Endothelial cell of umbilical vein (primary cell): Measurements from ENCODE around the gene CACHD1. TPM values are rescaled to one million over a fixed set of nuclear protein-coding genes. Genes with fewer than 3 reads are reported as not detected.

Source experiments
- BruUV-seq: library from RNA; stranded (reverse); fragments of 400-500 nt; replicated peaks from 2 replicates; lab custom pipeline; 2021; lab: Mats Ljungman, UMichigan
- CTCF ChIA-PET: fragments of 300-600, 350-600 bp; sonication (Branson Sonifier 250); formaldehyde crosslinking; loops from one replicate; lab custom pipeline; 2021; ENCODE audit warnings: antibody characterized with exemption, inconsistent platforms; lab: Charles Lee
- POLR2A ChIA-PET: fragments of 300-600, 350-600 bp; sonication (Branson Sonifier 250); formaldehyde crosslinking; loops from one replicate; lab custom pipeline; 2021; ENCODE audit warnings: antibody characterized with exemption, inconsistent platforms; lab: Charles Lee
- DNase-seq: peaks from one replicate; pipeline ENCODE4 v3.0.0-alpha.2; 2011; ENCODE audit warnings: low read depth, low spot score
- FAIRE-seq: peaks from 2 replicates; lab custom pipeline; 2011; peaks lifted over from hg19 to GRCh38; lab: Jason Lieb, UNC
- H2AFZ ChIP-seq: 2 replicates; pipeline ENCODE4 v1.6.0; 2012; ENCODE audit warnings: low read depth, low read length, control low read depth, inconsistent platforms
- H3K27ac ChIP-seq: 2 replicates; pipeline ENCODE4 v1.5.1; 2011; ENCODE audit warnings: low read depth, mild to moderate bottlenecking, control low read depth, low read length, moderate library complexity; ENCODE audit not compliant: insufficient read depth
- H3K27me3 ChIP-seq, 2 experiments: 2 replicates each; pipeline versions ENCODE4 v1.6.0 to v1.6.1; 2011; ENCODE audit warnings: low read length in 2 of 2, mixed read lengths in 1 of 2; ENCODE audit not compliant: control insufficient read depth in 2 of 2, insufficient read depth in 2 of 2
- H3K36me3 ChIP-seq, 2 experiments: 2 replicates in 1 of 2; 3 replicates in 1 of 2; pipeline ENCODE4 v1.5.1; 2011; ENCODE audit warnings: low read length in 2 of 2, mild to moderate bottlenecking in 1 of 2, moderate library complexity in 1 of 2; ENCODE audit not compliant: control insufficient read depth in 2 of 2, insufficient read depth in 2 of 2; ENCODE audit errors: extremely low read depth in 1 of 2
- H3K4me1 ChIP-seq: 3 replicates; pipeline ENCODE4 v1.5.1; 2011; ENCODE audit warnings: mild to moderate bottlenecking, low read length; ENCODE audit not compliant: control insufficient read depth, insufficient read depth; ENCODE audit errors: extremely low read depth
- H3K4me2 ChIP-seq: 2 replicates; pipeline ENCODE4 v1.6.1; 2011; ENCODE audit warnings: low read length, control low read depth, mixed read lengths; ENCODE audit not compliant: insufficient read depth
- H3K4me3 ChIP-seq, 3 experiments: fragments of 200-600 bp in 1 of 3; sonication (generic), shearing (Covaris generic) in 1 of 3; replicated peaks in 1 of 3; 2 replicates each; pipeline ENCODE4 v1.5.1; 2011 to 2016; ENCODE audit warnings: control low read depth in 3 of 3, low read length in 3 of 3, mild to moderate bottlenecking in 2 of 3, inconsistent platforms in 1 of 3, low read depth in 1 of 3, moderate library complexity in 1 of 3; ENCODE audit not compliant: insufficient read depth in 1 of 3
- H3K79me2 ChIP-seq: 2 replicates; pipeline ENCODE4 v1.6.0; 2012; ENCODE audit warnings: low read length, inconsistent platforms; ENCODE audit not compliant: control insufficient read depth, insufficient read depth
- H3K9ac ChIP-seq: replicated peaks from 2 replicates; pipeline ENCODE3; 2011; ENCODE audit warnings: low read length, control low read depth; ENCODE audit not compliant: insufficient read depth; ENCODE audit errors: extremely low read depth
- H3K9me1 ChIP-seq: replicated peaks from 3 replicates; pipeline ENCODE4 v1.6.0; 2011; ENCODE audit warnings: mild to moderate bottlenecking, low read length; ENCODE audit not compliant: control insufficient read depth, insufficient read depth; ENCODE audit errors: extremely low read depth
- H3K9me3 ChIP-seq: replicated peaks from 2 replicates; pipeline ENCODE4 v1.5.1; 2012; ENCODE audit warnings: low read length, inconsistent platforms; ENCODE audit not compliant: control insufficient read depth, insufficient read depth
- H4K20me1 ChIP-seq: replicated peaks from 2 replicates; pipeline ENCODE3; 2011; ENCODE audit warnings: mild to moderate bottlenecking, low read length; ENCODE audit not compliant: control insufficient read depth, insufficient read depth; ENCODE audit errors: extremely low read depth
- CTCF ChIP-seq, 2 donors: IDR thresholded peaks; 1 replicate in 1 of 2; 2 replicates in 1 of 2; pipeline ENCODE4 v1.5.1; 2011; ENCODE audit warnings: low read length in 2 of 2, mild to moderate bottlenecking in 2 of 2, moderate library complexity in 2 of 2, control low read depth in 1 of 2, inconsistent platforms in 1 of 2, low read depth in 1 of 2; ENCODE audit not compliant: insufficient read depth in 1 of 2; ENCODE audit errors: extremely low read depth in 1 of 2
- FOS ChIP-seq: IDR thresholded peaks from 2 replicates; pipeline ENCODE4 v1.6.1; 2011; ENCODE audit warnings: mild to moderate bottlenecking, low read length, moderate library complexity, borderline replicate concordance; ENCODE audit not compliant: insufficient read depth
- GATA2 ChIP-seq: IDR thresholded peaks from 2 replicates; pipeline ENCODE4 v1.7.0; 2011; ENCODE audit warnings: low read depth, mild to moderate bottlenecking, moderate library complexity, mixed read lengths, low read length; ENCODE audit not compliant: insufficient read length, insufficient read depth
- JUN ChIP-seq: IDR thresholded peaks from 2 replicates; pipeline ENCODE4 v1.6.1; 2011; ENCODE audit warnings: borderline replicate concordance, low read depth; ENCODE audit not compliant: insufficient read length, insufficient read depth
- MAX ChIP-seq: IDR thresholded peaks from 2 replicates; pipeline ENCODE4 v1.6.1; 2011; ENCODE audit not compliant: insufficient read depth, insufficient read length
- MYC ChIP-seq: IDR thresholded peaks from one replicate; pipeline ENCODE4 v1.6.1; 2011; ENCODE audit warnings: mild to moderate bottlenecking, low read depth, low read length
- POLR2A ChIP-seq: IDR thresholded peaks from 2 replicates; pipeline ENCODE4 v1.6.1; 2012; ENCODE audit warnings: low read depth, mild to moderate bottlenecking, control low read depth, low read length
- POLR2AphosphoS5 ChIP-seq: IDR thresholded peaks from 2 replicates; pipeline ENCODE4 v1.6.1; 2012; ENCODE audit warnings: low read depth, mild to moderate bottlenecking, control low read depth, low read length, moderate library complexity; ENCODE audit not compliant: insufficient read depth
- dilution Hi-C: fragments of 300-500 bp; cut with MboI; formaldehyde crosslinking; loops from one replicate; pipeline ENCODE4 v1.15.0; 2019; ENCODE audit warnings: low sequenced_read_pairs; ENCODE audit not compliant: extremely low pct_ligation_motif_present
- intact Hi-C: fragments of 100-400 bp; cut with micrococcal nuclease; formaldehyde crosslinking; loops from one replicate; pipeline ENCODE4 v1.10.0; 2022
- polyA plus RNA-seq, 4 experiments: library from polyadenylated mRNA; depleted of rRNA in 3 of 4; stranded (reverse) in 3 of 4; unstranded in 1 of 4; fragments of >200 nt; gene quantifications; 2 replicates each; pipeline versions ENCODE4 v1.2.1 to v1.2.3, GENCODE V29; 2011 to 2012; ENCODE audit warnings: missing spikeins in 1 of 4
- total RNA-seq: library from RNA; stranded (reverse); gene quantifications from 2 replicates; pipeline ENCODE4 v1.2.3, GENCODE V29; 2021

Gene CACHD1
- total and polyA plus RNA-seq, 2 donors (not counting 3 experiments of a cell fraction or from before 2014, with no cell fraction given), result 3.6 to 9.3 TPM

DNA sequence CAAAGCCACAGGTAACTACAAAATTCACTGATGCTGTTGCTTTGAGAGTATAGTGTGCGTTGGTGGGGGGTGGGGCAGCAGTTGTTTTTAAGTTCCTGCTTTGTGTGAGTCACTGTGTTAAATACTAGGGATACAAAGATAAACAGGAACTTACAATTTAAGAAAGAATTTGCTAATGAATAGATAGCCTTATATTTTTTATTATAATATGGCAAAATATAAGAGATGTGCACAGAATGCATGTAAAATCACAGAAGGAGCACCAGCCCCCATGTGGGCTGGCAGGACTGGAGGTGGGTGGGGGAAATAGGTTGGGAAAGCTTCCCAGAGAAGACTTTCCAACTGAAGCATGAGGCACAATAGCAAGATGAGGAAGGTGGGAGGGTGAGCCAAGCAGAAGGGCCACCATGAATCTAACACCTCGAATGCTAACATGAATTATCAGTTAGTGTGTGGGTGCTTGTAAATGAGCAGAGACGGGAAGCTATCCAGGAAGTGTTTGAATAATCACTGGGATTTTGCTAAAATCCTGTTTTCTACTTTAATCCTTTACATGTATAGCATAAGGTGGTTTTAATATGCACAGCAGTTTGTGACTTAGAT, 217.9 kb downstream of the CACHD1 start:
- dilution Hi-C loops (no loop called here), intact Hi-C loops (loop anchor here (1.0 to 5.0 kb wide), 4 partner anchors 56 to 387 kb away; partner anchors contain the start of genes CACHD1 and JAK1)
- BruUV-seq, result no TSS peak
- FAIRE-seq, result peak; percentile 33
- ChIA-PET POLR2A (no interaction called here), CTCF (interaction anchor here (0.6 to 1.8 kb wide), 4 partner anchors 22 to 1323 kb away, joined by 3 to 13 read pairs (median 4); no protein-coding TSS in a partner anchor)
- H3K9me3 ChIP-seq, result no peaks in the 10 kb centered on the region
- DNase-seq, result peak; percentile 71
- peaks cover 31% of the 10 kb centered on the region for H3K4me1 ChIP-seq
- no peaks in the 10 kb centered on the region for H4K20me1 ChIP-seq
- H3K4me3 ChIP-seq, result no peak overlapping the region
- no peaks in the 10 kb centered on the region for H3K27me3 ChIP-seq
- no peaks in the 10 kb centered on the region for H3K36me3 ChIP-seq
- no peaks in the 10 kb centered on the region for H3K9me1 ChIP-seq
- H2AFZ ChIP-seq, result peak overlapping the region; percentile 52
- no peak for TF ChIP-seq POLR2A
- peak; percentile 72 for TF ChIP-seq JUN
- peak; percentile 67 for TF ChIP-seq FOS
- TF ChIP-seq POLR2AphosphoS5, result peak; percentile 46
- peak overlapping the region; percentile 70 for H3K4me2 ChIP-seq
- H3K27ac ChIP-seq, result peak overlapping the region; percentile 95
- H3K9ac ChIP-seq, result peak overlapping the region; percentile 83
- H3K79me2 ChIP-seq, result no peaks in the 10 kb centered on the region

- Histone ChIP-seq H3K27me3 (no peaks in the 10 kb centered on the region), H3K4me3 (no peak overlapping the region), H3K4me2 (no peak overlapping the region), H3K4me1 (peaks cover 29% of the 10 kb centered on the region), H2AFZ (peak overlapping the region; percentile 66), H3K27ac (peak overlapping the region; percentile 68), H4K20me1 (no peaks in the 10 kb centered on the region), H3K9ac (no peak overlapping the region), H3K79me2 (no peaks in the 10 kb centered on the region), H3K36me3 (no peaks in the 10 kb centered on the region), H3K9me1 (no peaks in the 10 kb centered on the region), H3K9me3 (no peaks in the 10 kb centered on the region)
- intact Hi-C loops (loop anchor here (1.0 kb wide), 1 partner anchor 133 kb away; no protein-coding TSS in a partner anchor), dilution Hi-C loops (no loop called here)
- DNase-seq (peak; percentile 73), FAIRE-seq (peak; percentile 68)
- TF ChIP-seq CTCF (IDR thresholded peaks at IDR 0.05; ENCODE audit: extremely low read depth in 1 of 2, insufficient read depth in 1 of 2, low read depth in 1 of 2, low read length in 2 of 2) (no peak), MAX (no peak), MYC (no peak), POLR2A (no peak), POLR2AphosphoS5 (no peak), FOS (peak; percentile 39), GATA2 (no peak), JUN (peak; percentile 62)
- ChIA-PET CTCF (interaction anchor here (0.7 to 3.6 kb wide), 4 partner anchors 55 to 383 kb away, joined by 3 to 14 read pairs (median 6); no protein-coding TSS in a partner anchor), POLR2A (no interaction called here)
- BruUV-seq, result no TSS peak
Observed at GRCh38 chr1:64691626-64692025, 221.7 kb downstream of the CACHD1 start.
